ENCODE data around the gene GPR153.

DNA sequence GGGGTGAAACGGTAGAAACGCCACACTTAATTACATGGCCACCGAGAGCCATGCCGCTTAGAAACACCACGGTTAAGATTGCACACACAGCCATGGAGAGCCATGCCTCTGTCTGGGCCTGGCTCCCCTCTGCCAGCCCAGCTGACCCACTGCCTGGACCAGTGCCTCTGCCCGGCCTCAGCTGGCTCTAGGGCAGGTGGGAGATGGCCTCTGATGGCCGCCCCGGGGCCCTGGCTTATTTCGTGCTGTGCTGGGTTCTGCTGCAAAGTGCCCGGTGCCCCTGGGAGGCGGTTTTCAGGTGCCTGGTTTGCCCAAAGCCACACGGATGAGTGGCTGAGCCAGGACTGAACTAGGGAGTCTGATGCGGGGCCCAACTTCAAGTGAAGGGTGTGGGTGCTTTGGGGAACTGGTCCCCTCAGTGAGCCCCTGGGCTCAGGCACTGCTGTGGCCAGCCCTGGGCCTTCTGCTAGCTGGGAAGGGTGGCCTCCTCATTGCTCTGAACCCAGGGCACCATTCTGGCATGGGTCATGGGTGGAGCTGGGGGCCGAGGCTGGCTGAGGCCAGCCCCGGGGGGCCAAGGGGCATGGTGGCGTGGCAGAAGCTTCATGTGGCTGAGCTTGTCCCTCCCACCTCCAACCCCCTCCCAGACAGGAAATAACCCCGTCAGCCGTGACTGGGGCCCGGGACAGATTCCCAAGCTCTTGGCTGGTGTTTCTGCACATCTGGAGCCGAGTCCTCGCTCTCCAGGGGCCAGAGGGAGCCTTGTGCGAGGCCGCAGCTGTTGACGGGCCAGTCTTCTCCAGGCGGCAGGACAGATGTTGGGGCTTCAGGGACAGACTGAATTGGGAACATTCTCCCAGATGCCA lies 1.9 kb upstream of the GPR153 start:
- TF ChIP-seq, protein P1, sequence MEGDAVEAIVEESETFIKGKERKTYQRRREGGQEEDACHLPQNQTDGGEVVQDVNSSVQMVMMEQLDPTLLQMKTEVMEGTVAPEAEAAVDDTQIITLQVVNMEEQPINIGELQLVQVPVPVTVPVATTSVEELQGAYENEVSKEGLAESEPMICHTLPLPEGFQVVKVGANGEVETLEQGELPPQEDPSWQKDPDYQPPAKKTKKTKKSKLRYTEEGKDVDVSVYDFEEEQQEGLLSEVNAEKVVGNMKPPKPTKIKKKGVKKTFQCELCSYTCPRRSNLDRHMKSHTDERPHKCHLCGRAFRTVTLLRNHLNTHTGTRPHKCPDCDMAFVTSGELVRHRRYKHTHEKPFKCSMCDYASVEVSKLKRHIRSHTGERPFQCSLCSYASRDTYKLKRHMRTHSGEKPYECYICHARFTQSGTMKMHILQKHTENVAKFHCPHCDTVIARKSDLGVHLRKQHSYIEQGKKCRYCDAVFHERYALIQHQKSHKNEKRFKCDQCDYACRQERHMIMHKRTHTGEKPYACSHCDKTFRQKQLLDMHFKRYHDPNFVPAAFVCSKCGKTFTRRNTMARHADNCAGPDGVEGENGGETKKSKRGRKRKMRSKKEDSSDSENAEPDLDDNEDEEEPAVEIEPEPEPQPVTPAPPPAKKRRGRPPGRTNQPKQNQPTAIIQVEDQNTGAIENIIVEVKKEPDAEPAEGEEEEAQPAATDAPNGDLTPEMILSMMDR (IDR thresholded peaks at IDR 0.05 in 8 of 11, conservative IDR thresholded peaks at IDR 0.05 in 3 of 11) = no peak
- no peak for TF ChIP-seq POLR2A (IDR thresholded peaks at IDR 0.05)
- TF ChIP-seq POLR2AphosphoS5 (IDR thresholded peaks at IDR 0.05) = no peak
